Measurements from ENCODE around the gene TTR. TPM values are rescaled to one million over a fixed set of nuclear protein-coding genes. Genes with fewer than 3 reads are reported as not detected.

TTR gene
- total and polyA plus RNA-seq, 2 of the 13 experiments (the other 11 are each of a cell fraction or from before 2014, with no cell fraction given) = 91.3 to 496 TPM

DNA sequence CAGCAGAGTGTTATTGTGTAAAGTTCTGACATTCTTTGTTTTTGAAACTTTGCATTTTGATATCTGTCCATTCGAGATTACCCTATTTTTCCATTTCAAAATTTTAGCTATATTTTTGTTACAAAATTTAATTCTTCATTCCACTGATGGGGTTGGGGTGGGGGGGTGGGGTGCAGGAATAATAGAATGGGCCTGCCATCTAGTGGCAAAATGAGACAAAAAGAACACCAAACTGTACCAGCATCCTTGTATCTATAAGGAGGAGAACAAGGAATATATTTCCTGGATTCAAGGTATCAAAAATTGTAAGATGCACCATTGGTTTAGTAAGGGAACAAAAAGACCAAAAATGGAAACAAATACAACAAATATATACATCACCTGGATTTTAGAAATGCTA lies 27.9 kb upstream of the TTR start:
- Histone ChIP-seq H3K36me3 (replicated peaks in 1 of 2; ENCODE audit: control insufficient read depth in 1 of 2, insufficient read depth in 2 of 2, low read length in 2 of 2) (no peaks in the 10 kb centered on the region), H4K20me1 (ENCODE audit: insufficient read depth, low read length) (no peaks in the 10 kb centered on the region), H3K79me2 (ENCODE audit: insufficient read depth, low read length) (no peaks in the 10 kb centered on the region), H3K4me2 (ENCODE audit: low read depth, low read length) (no peak overlapping the region), H3K4me3 (replicated peaks in 1 of 3; ENCODE audit: insufficient read depth in 1 of 3, low read depth in 2 of 3, low read length in 3 of 3) (no peak overlapping the region), H3K9me3 (ENCODE audit: low read length) (no peaks in the 10 kb centered on the region), H3K27me3 (ENCODE audit: control insufficient read depth in 1 of 2, insufficient read depth in 2 of 2, low read length in 2 of 2) (no peaks in the 10 kb centered on the region), H3K27ac (ENCODE audit: extremely low read length, insufficient read depth, low read length) (no peak overlapping the region), H3K9ac (ENCODE audit: insufficient read depth, low read depth, low read length) (no peak overlapping the region), H2AFZ (ENCODE audit: low read length) (no peak overlapping the region), H3K4me1 (ENCODE audit: insufficient read depth, low read length) (peaks cover 55% of the 10 kb centered on the region)
- in situ Hi-C loops (cut with HindIII; ENCODE audit: extremely low pct_ligation_motif_present, low pct_unique_long_range_greater_than_20kb) = no loop called here
- intact Hi-C loops (cut with micrococcal nuclease; ENCODE audit: unreplicated experiment) = loop anchor here (5.0 kb wide), 1 partner anchor 591 kb away; no protein-coding TSS in a partner anchor
- ChIA-PET CTCF (ENCODE audit: low intra/inter-chr PET ratio, low total read pairs) (no interaction called here), POLR2A (interaction anchor here (1.9 kb wide), 1 partner anchor 28 kb away, joined by 7 read pairs; the partner anchor contains the start of gene TTR)
- 0% methylated on average over 1 of the region's 1 CpG for WGBS (ENCODE audit: low lambda C conversion rate)
- TF ChIP-seq, protein P1, sequence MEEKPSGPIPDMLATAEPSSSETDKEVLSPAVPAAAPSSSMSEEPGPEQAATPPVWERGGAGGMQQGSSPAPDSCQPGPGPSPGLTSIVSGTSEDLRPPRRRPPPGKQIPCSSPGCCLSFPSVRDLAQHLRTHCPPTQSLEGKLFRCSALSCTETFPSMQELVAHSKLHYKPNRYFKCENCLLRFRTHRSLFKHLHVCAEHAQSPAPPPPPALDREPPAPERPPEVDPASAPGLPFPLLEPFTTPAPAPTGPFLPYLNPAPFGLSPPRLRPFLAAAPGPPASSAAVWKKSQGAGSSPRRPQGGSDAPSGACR (CRISPR knock-in tag; IDR thresholded peaks at IDR 0.05) = no peak
- TF ChIP-seq, protein P2, sequence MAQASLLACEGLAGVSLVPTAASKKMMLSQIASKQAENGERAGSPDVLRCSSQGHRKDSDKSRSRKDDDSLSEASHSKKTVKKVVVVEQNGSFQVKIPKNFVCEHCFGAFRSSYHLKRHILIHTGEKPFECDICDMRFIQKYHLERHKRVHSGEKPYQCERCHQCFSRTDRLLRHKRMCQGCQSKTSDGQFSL (CRISPR knock-in tag; IDR thresholded peaks at IDR 0.05) = peak; percentile 55; the same call in 1 of the 2 replicates
- no peak for ATAC-seq
- BruUV-seq (replicated peaks) = no TSS peak
- no peak for FAIRE-seq
- no peak for DNase-seq (ENCODE audit: low spot score)

DNA sequence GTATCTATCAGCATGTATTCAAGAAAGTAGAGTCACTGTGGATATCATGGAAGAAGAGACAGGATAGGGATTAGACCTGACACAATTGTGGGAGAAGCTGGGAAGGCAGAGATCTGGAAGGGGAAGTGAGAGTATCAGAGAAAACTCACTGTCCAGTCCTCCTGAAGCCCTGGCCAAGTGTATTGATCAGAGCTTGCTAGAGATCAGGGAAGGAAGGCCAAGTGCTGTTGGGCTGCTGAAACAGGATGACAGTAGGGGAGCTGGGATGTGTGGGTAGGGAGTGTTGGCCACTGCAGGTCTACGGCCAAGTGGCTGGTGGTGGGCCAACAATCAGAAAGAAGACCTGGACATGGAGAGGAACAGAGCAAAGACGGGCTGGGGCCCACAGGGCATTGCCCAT lies 26.3 kb upstream of the TTR start:
- Histone ChIP-seq H4K20me1 (ENCODE audit: insufficient read depth, low read length) (no peaks in the 10 kb centered on the region), H3K27me3 (ENCODE audit: control insufficient read depth in 1 of 2, insufficient read depth in 2 of 2, low read length in 2 of 2) (no peaks in the 10 kb centered on the region), H3K9ac (ENCODE audit: insufficient read depth, low read depth, low read length) (no peak overlapping the region), H2AFZ (ENCODE audit: low read length) (no peak overlapping the region), H3K9me3 (ENCODE audit: low read length) (no peaks in the 10 kb centered on the region), H3K4me3 (replicated peaks in 1 of 3; ENCODE audit: insufficient read depth in 1 of 3, low read depth in 2 of 3, low read length in 3 of 3) (no peak overlapping the region), H3K4me2 (ENCODE audit: low read depth, low read length) (no peak overlapping the region), H3K36me3 (replicated peaks in 1 of 2; ENCODE audit: control insufficient read depth in 1 of 2, insufficient read depth in 2 of 2, low read length in 2 of 2) (no peaks in the 10 kb centered on the region), H3K4me1 (ENCODE audit: insufficient read depth, low read length) (peaks cover 53% of the 10 kb centered on the region), H3K27ac (ENCODE audit: extremely low read length, insufficient read depth, low read length) (no peak overlapping the region), H3K79me2 (ENCODE audit: insufficient read depth, low read length) (no peaks in the 10 kb centered on the region)
- no peak for TF ChIP-seq ZBTB20 (CRISPR knock-in tag; IDR thresholded peaks at IDR 0.05; ENCODE audit: borderline replicate concordance, low read depth)
- TF ChIP-seq PRMT3 (CRISPR knock-in tag; IDR thresholded peaks at IDR 0.05; ENCODE audit: borderline replicate concordance, low read depth) = no peak
- no peak for TF ChIP-seq ZFP62 (CRISPR knock-in tag; IDR thresholded peaks at IDR 0.05)
- TF ChIP-seq, protein P3, sequence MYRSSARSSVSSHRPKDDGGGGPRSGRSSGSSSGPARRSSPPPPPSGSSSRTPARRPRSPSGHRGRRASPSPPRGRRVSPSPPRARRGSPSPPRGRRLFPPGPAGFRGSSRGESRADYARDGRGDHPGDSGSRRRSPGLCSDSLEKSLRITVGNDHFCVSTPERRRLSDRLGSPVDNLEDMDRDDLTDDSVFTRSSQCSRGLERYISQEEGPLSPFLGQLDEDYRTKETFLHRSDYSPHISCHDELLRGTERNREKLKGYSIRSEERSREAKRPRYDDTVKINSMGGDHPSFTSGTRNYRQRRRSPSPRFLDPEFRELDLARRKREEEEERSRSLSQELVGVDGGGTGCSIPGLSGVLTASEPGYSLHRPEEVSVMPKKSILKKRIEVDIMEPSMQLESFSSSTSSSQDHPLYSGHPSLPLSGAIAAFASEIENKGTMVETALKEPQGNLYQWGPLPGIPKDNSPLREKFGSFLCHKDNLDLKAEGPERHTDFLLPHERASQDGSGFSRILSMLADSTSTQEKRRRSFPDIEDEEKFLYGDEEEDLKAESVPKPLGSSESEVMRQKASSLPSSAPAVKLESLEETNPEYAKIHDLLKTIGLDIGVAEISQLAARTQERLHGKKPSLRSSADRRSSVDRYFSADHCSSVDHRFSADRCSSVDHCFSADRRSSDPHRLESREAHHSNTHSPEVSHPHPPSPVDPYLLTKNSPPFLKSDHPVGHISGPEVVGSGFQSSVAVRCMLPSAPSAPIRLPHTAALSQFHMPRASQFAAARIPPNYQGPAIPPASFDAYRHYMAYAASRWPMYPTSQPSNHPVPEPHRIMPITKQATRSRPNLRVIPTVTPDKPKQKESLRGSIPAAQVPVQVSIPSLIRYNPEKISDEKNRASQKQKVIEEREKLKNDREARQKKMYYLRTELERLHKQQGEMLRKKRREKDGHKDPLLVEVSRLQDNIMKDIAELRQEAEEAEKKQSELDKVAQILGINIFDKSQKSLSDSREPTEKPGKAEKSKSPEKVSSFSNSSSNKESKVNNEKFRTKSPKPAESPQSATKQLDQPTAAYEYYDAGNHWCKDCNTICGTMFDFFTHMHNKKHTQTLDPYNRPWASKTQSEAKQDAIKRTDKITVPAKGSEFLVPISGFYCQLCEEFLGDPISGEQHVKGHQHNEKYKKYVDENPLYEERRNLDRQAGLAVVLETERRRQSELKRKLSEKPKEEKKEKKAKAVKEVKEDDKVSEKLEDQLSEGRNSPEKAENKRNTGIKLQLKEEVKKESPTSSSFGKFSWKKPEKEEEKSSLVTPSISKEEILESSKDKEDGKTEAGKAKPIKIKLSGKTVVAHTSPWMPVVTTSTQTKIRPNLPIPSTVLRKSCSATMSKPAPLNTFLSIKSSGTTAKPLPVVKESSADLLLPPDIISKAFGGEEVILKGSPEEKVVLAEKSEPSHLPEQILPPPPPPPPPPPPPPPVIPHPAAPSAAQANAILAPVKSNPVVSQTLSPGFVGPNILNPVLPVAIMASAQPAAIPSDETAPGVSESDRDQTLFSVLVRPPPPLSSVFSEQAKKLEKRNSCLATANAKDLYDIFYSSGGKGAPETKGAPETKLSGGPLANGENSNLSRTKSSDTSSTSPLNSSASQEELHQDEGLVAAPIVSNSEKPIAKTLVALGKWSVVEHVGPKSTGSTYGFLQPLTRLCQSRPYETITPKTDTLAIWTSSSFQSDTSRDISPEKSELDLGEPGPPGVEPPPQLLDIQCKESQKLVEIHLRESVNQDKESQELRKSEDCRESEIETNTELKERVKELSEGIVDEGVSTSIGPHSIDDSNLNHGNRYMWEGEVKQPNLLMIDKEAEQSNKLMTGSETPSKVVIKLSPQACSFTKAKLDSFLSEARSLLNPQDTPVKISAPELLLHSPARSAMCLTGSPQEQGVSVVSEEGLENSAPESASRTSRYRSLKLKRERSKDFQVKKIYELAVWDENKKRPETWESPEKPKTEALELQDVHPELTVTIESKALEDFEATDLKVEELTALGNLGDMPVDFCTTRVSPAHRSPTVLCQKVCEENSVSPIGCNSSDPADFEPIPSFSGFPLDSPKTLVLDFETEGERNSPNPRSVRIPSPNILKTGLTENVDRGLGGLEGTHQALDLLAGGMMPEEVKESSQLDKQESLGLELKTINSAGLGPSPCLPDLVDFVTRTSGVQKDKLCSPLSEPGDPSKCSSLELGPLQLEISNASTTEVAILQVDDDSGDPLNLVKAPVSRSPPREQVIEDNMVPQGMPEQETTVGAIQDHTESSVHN (CRISPR knock-in tag; IDR thresholded peaks at IDR 0.05) = no peak
- no peak for TF ChIP-seq ZNF468 (CRISPR knock-in tag; IDR thresholded peaks at IDR 0.05)
- BruUV-seq (replicated peaks) = no TSS peak
- WGBS (ENCODE audit: low lambda C conversion rate) = 80% methylated on average over 2 of the region's 2 CpGs
- DNase-seq (ENCODE audit: low spot score) = no peak
- POLR2A ChIA-PET = interaction anchor here (3.2 kb wide), 1 partner anchor 26 kb away, joined by 19 read pairs; the partner anchor contains the start of gene TTR
- CTCF ChIA-PET (ENCODE audit: low intra/inter-chr PET ratio, low total read pairs) = no interaction called here
- intact Hi-C loops (cut with micrococcal nuclease; ENCODE audit: unreplicated experiment) = no loop called here
- no peak for FAIRE-seq
- no peak for ATAC-seq
- in situ Hi-C loops (cut with HindIII; ENCODE audit: extremely low pct_ligation_motif_present, low pct_unique_long_range_greater_than_20kb) = no loop called here

Measured in HepG2 (cell line).